K562 (cell line): ENCODE data around the gene COX18. TPM values are rescaled to one million over a fixed set of nuclear protein-coding genes. Genes with fewer than 3 reads are reported as not detected.

Experiments used
- ATF1 ChIP-seq, 2 experiments: fragments of 450-650 bp in 1 of 2; IDR thresholded peaks; 2 replicates each; pipeline ENCODE4 v1.6.1; 2016; ENCODE audit warnings: missing compliant biosample characterization in 1 of 2, missing genetic modification characterization in 1 of 2
- CBFB ChIP-seq: sonication (generic); formaldehyde crosslinking; IDR thresholded peaks from 2 replicates; pipeline ENCODE4 v1.4.0; 2020; ENCODE audit warnings: mild to moderate bottlenecking, missing genetic modification reagents
- ERF ChIP-seq: fragments of 450-650 bp; formaldehyde crosslinking; IDR thresholded peaks from 2 replicates; pipeline ENCODE4 v1.4.0; 2020; ENCODE audit warnings: mild to moderate bottlenecking, mixed read lengths
- GTF2E2 ChIP-seq: fragments of 200-800 bp; sonication (Bioruptor generic); IDR thresholded peaks from 2 replicates; pipeline ENCODE4 v1.6.1; 2016; ENCODE audit warnings: missing genetic modification characterization, missing compliant biosample characterization
- HDAC8 ChIP-seq: fragments of 450-650 bp; IDR thresholded peaks from 2 replicates; pipeline ENCODE4 v1.6.1; 2016; ENCODE audit warnings: mild to moderate bottlenecking, missing genetic modification characterization, moderate library complexity, missing compliant biosample characterization
- HNRNPLL ChIP-seq: fragments of 200-400 bp; formaldehyde crosslinking; IDR thresholded peaks from 2 replicates; pipeline ENCODE4 v1.6.1; 2017; ENCODE audit warnings: low read length, low read depth, mild to moderate bottlenecking; ENCODE audit not compliant: poor library complexity, severe bottlenecking
- ILK ChIP-seq: fragments of 450-650 bp; IDR thresholded peaks from 2 replicates; pipeline ENCODE4 v1.6.1; 2016; ENCODE audit warnings: missing genetic modification characterization, low read depth, mild to moderate bottlenecking, missing compliant biosample characterization, moderate library complexity, borderline replicate concordance
- LARP7 ChIP-seq: fragments of 450-650 bp; IDR thresholded peaks from 2 replicates; pipeline ENCODE4 v1.6.1; 2016
- MEIS2 ChIP-seq: fragments of 450-650 bp; IDR thresholded peaks from 2 replicates; pipeline ENCODE4 v1.6.1; 2014; ENCODE audit warnings: mild to moderate bottlenecking; ENCODE audit not compliant: partially characterized antibody
- NR3C1 ChIP-seq: sonication (generic); formaldehyde crosslinking; IDR thresholded peaks from 2 replicates; pipeline ENCODE4 v1.8.1; 2022; ENCODE audit warnings: missing genetic modification reagents
- NUFIP1 ChIP-seq: fragments of 450-650 bp; IDR thresholded peaks from 2 replicates; pipeline ENCODE4 v1.6.1; 2018; ENCODE audit not compliant: partially characterized antibody
- RBBP5 ChIP-seq: fragments of 200-600 bp; sonication (generic); IDR thresholded peaks from 2 replicates; pipeline ENCODE4 v1.6.1; 2012; ENCODE audit warnings: borderline replicate concordance, mild to moderate bottlenecking, low read length, control low read depth, inconsistent platforms; ENCODE audit not compliant: insufficient read depth, poor library complexity, severe bottlenecking
- ZNF197 ChIP-seq: fragments of 200-800 bp; sonication (Bioruptor generic); IDR thresholded peaks from 2 replicates; pipeline ENCODE4 v1.6.1; 2016; ENCODE audit warnings: low read depth, missing genetic modification characterization, missing compliant biosample characterization
- ZNF324 ChIP-seq: fragments of 250-450 bp; sonication (Bioruptor Pico); IDR thresholded peaks from 2 replicates; pipeline ENCODE4 v1.4.0; 2020; ENCODE audit warnings: mild to moderate bottlenecking
- polyA plus RNA-seq, 8 experiments: library from polyadenylated mRNA; depleted of rRNA in 4 of 8; stranded (reverse) in 5 of 8; unstranded in 3 of 8; fragments of >200 nt; fragmentation: Nextera tagmentation in 2 of 8; fragmentation: Illumina TruSeq in 1 of 8; extraction: Ambion mirVana in 2 of 8; extraction: Trizol in 1 of 8; gene quantifications; 2 replicates each; pipeline versions ENCODE4 v1.2.1 to v1.2.3, GENCODE V29; 2011 to 2014; ENCODE audit warnings: inconsistent platforms in 1 of 8, missing spikeins in 1 of 8
- total RNA-seq, 7 experiments: library from RNA; depleted of rRNA in 6 of 7; stranded (reverse); fragments of >200 nt in 6 of 7; fragmentation: Illumina TruSeq in 2 of 7; extraction: Trizol in 2 of 7; gene quantifications; 2 replicates each; pipeline versions ENCODE4 v1.2.1 to v1.2.3, GENCODE V29; 2011 to 2021; ENCODE audit warnings: low replicate concordance in 1 of 7
- TF ChIP-seq, protein P1 (sequence below): sonication (generic); formaldehyde crosslinking; IDR thresholded peaks from 2 replicates; pipeline ENCODE4 v1.8.0; 2022; ENCODE audit warnings: missing genetic modification reagents, mild to moderate bottlenecking, moderate library complexity, borderline replicate concordance
- TF ChIP-seq, protein P2 (sequence below): fragments of 200-400 bp; formaldehyde crosslinking; IDR thresholded peaks from 2 replicates; pipeline ENCODE4 v1.6.1; 2017; ENCODE audit warnings: mild to moderate bottlenecking, low read depth, low read length, moderate library complexity
- TF ChIP-seq, protein P3 (sequence below), 2 experiments: IDR thresholded peaks; 2 replicates each; pipeline ENCODE4 v1.6.1; 2011; ENCODE audit warnings: borderline replicate concordance in 1 of 2, control low read depth in 1 of 2, low read depth in 1 of 2, low read length in 1 of 2, mild to moderate bottlenecking in 1 of 2, mixed read lengths in 1 of 2, moderate library complexity in 1 of 2; ENCODE audit not compliant: insufficient read depth in 1 of 2, insufficient read length in 1 of 2, poor library complexity in 1 of 2, severe bottlenecking in 1 of 2; ENCODE audit errors: extremely low read depth in 1 of 2
- TF ChIP-seq, protein P4 (sequence below): fragments of 250-450 bp; sonication (Bioruptor Pico); IDR thresholded peaks from 2 replicates; pipeline ENCODE4 v1.8.0; 2021; ENCODE audit warnings: moderate library complexity, mild to moderate bottlenecking, inconsistent platforms
- TF ChIP-seq, protein P5 (sequence below): fragments of 450-650 bp; IDR thresholded peaks from 2 replicates; pipeline ENCODE4 v1.6.1; 2016; ENCODE audit warnings: antibody characterized with exemption

The COX18 gene
- total and polyA plus RNA-seq, 9 of the 15 experiments (the other 6 are each of a cell fraction or from before 2014, with no cell fraction given), result 7.0 to 21.3 (median 14.7) TPM

DNA sequence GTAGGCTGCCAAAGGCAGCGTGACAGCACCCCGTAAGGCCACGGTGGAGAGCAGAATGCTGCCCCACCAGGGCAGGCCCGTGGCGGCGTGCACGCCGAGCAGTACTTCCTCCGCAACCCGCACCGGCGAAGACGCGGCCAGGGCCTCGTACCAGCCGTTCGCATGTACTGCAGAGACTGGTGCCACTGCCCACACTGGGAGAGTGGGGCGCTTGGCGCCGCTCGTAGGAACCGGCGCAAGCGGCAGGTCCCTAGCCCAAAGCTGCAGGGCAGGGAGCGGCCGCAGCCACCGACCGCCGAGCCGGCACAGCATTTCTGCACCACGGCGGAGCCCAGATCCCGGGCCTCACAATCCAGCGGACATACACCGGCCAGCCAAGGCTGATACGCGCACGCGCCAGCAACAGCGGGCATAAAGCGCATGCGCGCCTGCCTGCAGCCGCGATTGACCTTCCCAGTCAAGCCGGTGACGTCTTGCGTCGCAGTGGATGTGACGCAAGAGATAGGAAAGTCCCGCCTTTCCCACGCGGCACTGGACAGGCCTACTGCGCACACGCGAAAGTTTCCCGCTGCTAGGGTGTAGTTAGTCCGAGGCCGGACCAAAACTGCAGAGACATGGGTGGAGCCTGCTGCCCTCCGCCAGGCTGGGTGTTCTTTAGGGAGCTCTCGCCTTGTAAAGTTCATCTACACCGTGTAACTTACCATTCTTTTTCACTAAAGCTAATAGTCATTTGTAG, at the start of gene COX18 (continued):
- no peak for TF ChIP-seq ZNF197 (CRISPR knock-in tag)
- TF ChIP-seq, protein P1, sequence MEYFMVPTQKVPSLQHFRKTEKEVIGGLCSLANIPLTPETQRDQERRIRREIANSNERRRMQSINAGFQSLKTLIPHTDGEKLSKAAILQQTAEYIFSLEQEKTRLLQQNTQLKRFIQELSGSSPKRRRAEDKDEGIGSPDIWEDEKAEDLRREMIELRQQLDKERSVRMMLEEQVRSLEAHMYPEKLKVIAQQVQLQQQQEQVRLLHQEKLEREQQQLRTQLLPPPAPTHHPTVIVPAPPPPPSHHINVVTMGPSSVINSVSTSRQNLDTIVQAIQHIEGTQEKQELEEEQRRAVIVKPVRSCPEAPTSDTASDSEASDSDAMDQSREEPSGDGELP, result peak; percentile 87
- TF ChIP-seq, protein P2, sequence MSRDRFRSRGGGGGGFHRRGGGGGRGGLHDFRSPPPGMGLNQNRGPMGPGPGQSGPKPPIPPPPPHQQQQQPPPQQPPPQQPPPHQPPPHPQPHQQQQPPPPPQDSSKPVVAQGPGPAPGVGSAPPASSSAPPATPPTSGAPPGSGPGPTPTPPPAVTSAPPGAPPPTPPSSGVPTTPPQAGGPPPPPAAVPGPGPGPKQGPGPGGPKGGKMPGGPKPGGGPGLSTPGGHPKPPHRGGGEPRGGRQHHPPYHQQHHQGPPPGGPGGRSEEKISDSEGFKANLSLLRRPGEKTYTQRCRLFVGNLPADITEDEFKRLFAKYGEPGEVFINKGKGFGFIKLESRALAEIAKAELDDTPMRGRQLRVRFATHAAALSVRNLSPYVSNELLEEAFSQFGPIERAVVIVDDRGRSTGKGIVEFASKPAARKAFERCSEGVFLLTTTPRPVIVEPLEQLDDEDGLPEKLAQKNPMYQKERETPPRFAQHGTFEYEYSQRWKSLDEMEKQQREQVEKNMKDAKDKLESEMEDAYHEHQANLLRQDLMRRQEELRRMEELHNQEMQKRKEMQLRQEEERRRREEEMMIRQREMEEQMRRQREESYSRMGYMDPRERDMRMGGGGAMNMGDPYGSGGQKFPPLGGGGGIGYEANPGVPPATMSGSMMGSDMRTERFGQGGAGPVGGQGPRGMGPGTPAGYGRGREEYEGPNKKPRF, result no peak
- TF ChIP-seq ATF1 (CRISPR knock-in tag; IDR thresholded peaks at IDR 0.05), result peak; percentile 96
- peak; percentile 99 for TF ChIP-seq ATF1 (tag; IDR thresholded peaks at IDR 0.05)
- no peak for TF ChIP-seq NR3C1 (CRISPR knock-in tag)
- TF ChIP-seq ZNF324 (CRISPR knock-in tag), result no peak
- TF ChIP-seq ERF (CRISPR knock-in tag), result peak; percentile 78; the same call in 1 of the 2 replicates
- peak; percentile 53 for TF ChIP-seq HNRNPLL
- TF ChIP-seq, protein P3, sequence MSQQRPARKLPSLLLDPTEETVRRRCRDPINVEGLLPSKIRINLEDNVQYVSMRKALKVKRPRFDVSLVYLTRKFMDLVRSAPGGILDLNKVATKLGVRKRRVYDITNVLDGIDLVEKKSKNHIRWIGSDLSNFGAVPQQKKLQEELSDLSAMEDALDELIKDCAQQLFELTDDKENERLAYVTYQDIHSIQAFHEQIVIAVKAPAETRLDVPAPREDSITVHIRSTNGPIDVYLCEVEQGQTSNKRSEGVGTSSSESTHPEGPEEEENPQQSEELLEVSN (IDR thresholded peaks at IDR 0.05; ENCODE audit: borderline replicate concordance in 1 of 2, extremely low read depth in 1 of 2, insufficient read depth in 1 of 2, insufficient read length in 1 of 2, low read depth in 1 of 2, low read length in 1 of 2, poor library complexity in 1 of 2, severe bottlenecking in 1 of 2), result peak; percentile 95 to 96
- TF ChIP-seq ILK (tag), result no peak
- peak; percentile 92 for TF ChIP-seq GTF2E2 (tag)
- TF ChIP-seq NUFIP1, result peak; percentile 33
- TF ChIP-seq CBFB (CRISPR knock-in tag), result peak; percentile 87; the same call in 1 of the 2 replicates
- peak; percentile 95 for TF ChIP-seq MEIS2
- TF ChIP-seq LARP7, result peak; percentile 58; the same call in 1 of the 2 replicates
- TF ChIP-seq, protein P4, sequence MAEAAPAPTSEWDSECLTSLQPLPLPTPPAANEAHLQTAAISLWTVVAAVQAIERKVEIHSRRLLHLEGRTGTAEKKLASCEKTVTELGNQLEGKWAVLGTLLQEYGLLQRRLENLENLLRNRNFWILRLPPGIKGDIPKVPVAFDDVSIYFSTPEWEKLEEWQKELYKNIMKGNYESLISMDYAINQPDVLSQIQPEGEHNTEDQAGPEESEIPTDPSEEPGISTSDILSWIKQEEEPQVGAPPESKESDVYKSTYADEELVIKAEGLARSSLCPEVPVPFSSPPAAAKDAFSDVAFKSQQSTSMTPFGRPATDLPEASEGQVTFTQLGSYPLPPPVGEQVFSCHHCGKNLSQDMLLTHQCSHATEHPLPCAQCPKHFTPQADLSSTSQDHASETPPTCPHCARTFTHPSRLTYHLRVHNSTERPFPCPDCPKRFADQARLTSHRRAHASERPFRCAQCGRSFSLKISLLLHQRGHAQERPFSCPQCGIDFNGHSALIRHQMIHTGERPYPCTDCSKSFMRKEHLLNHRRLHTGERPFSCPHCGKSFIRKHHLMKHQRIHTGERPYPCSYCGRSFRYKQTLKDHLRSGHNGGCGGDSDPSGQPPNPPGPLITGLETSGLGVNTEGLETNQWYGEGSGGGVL (CRISPR knock-in tag), result no peak
- TF ChIP-seq, protein P5, sequence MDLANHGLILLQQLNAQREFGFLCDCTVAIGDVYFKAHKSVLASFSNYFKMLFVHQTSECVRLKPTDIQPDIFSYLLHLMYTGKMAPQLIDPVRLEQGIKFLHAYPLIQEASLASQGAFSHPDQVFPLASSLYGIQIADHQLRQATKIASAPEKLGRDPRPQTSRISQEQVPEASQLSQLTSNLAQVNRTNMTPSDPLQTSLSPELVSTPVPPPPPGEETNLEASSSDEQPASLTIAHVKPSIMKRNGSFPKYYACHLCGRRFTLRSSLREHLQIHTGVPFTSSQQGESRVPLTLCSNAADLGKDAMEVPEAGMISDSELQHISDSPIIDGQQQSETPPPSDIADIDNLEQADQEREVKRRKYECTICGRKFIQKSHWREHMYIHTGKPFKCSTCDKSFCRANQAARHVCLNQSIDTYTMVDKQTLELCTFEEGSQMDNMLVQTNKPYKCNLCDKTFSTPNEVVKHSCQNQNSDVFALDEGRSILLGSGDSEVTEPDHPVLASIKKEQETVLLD, result peak; percentile 97
- peak; percentile 98 for TF ChIP-seq RBBP5
- no peak for TF ChIP-seq HDAC8 (tag)
